ENCODE data around the gene RWDD2A. TPM values are rescaled to one million over a fixed set of nuclear protein-coding genes. Genes with fewer than 3 reads are reported as not detected.

The RWDD2A gene
- total and polyA plus RNA-seq, 2 donors (not counting 1 experiment from before 2014, with no cell fraction given) = 4.6 to 6.9 TPM

- H3K4me1 ChIP-seq (ENCODE audit: control insufficient read depth, extremely low read depth, insufficient read depth, low read length) = peaks cover 2% of the 10 kb centered on the region
- H3K4me2 ChIP-seq (ENCODE audit: extremely low read depth, insufficient read depth, low read length) = no peak overlapping the region
- no peak overlapping the region for H2AFZ ChIP-seq (ENCODE audit: low read length)
- H3K36me3 ChIP-seq (ENCODE audit: control insufficient read depth, insufficient read depth, low read length) = no peaks in the 10 kb centered on the region
- H3K79me2 ChIP-seq (ENCODE audit: control insufficient read depth, insufficient read depth, low read length) = no peaks in the 10 kb centered on the region
- no peaks in the 10 kb centered on the region for H4K20me1 ChIP-seq (ENCODE audit: control insufficient read depth, extremely low read depth, insufficient read depth, low read length)
- H3K9me3 ChIP-seq (ENCODE audit: control insufficient read depth, insufficient read depth, low read depth, low read length) = no peaks in the 10 kb centered on the region
- TF ChIP-seq EZH2 (IDR thresholded peaks at IDR 0.05; ENCODE audit: low read length, missing control alignments) (no peak), CTCF (conservative IDR thresholded peaks at IDR 0.05 in 1 of 2, IDR thresholded peaks at IDR 0.05 in 1 of 2; ENCODE audit: low read depth in 1 of 2, low read length in 2 of 2) (peak; percentile 90 to 92)
- H3K27me3 ChIP-seq (ENCODE audit: control insufficient read depth, insufficient read depth, low read length) = no peaks in the 10 kb centered on the region
- H3K4me3 ChIP-seq (replicated peaks in 1 of 4; ENCODE audit: control extremely low read depth in 1 of 4, insufficient read depth in 1 of 4, low read depth in 3 of 4, low read length in 4 of 4) = no peak overlapping the region
- H3K27ac ChIP-seq (ENCODE audit: insufficient read depth, low read length) = peak overlapping the region; percentile 19
- no peak overlapping the region for H3K9ac ChIP-seq (ENCODE audit: insufficient read depth, low read length)
- DNase-seq (ENCODE audit: low read depth in 2 of 2) = peak; percentile 81 to 83
Measured at GRCh38 chr6:83215131-83216047, 22.2 kb downstream of the RWDD2A start.

- Histone ChIP-seq H3K9ac (ENCODE audit: insufficient read depth, low read length) (no peak overlapping the region), H3K79me2 (ENCODE audit: control insufficient read depth, insufficient read depth, low read length) (no peaks in the 10 kb centered on the region), H3K27ac (ENCODE audit: insufficient read depth, low read length) (no peak overlapping the region), H2AFZ (ENCODE audit: low read length) (no peak overlapping the region), H3K27me3 (ENCODE audit: control insufficient read depth, insufficient read depth, low read length) (no peaks in the 10 kb centered on the region), H3K36me3 (ENCODE audit: control insufficient read depth, insufficient read depth, low read length) (no peaks in the 10 kb centered on the region), H3K4me3 (replicated peaks in 1 of 4; ENCODE audit: control extremely low read depth in 1 of 4, insufficient read depth in 1 of 4, low read depth in 3 of 4, low read length in 4 of 4) (no peak overlapping the region), H3K9me3 (ENCODE audit: control insufficient read depth, insufficient read depth, low read depth, low read length) (no peaks in the 10 kb centered on the region), H4K20me1 (ENCODE audit: control insufficient read depth, extremely low read depth, insufficient read depth, low read length) (no peaks in the 10 kb centered on the region), H3K4me2 (ENCODE audit: extremely low read depth, insufficient read depth, low read length) (no peak overlapping the region), H3K4me1 (ENCODE audit: control insufficient read depth, extremely low read depth, insufficient read depth, low read length) (peaks cover 2% of the 10 kb centered on the region)
- DNase-seq (ENCODE audit: low read depth in 2 of 2) = peak in 1 of 2 donors; percentile 36
- TF ChIP-seq EZH2 (IDR thresholded peaks at IDR 0.05; ENCODE audit: low read length, missing control alignments) (no peak), CTCF (conservative IDR thresholded peaks at IDR 0.05 in 1 of 2, IDR thresholded peaks at IDR 0.05 in 1 of 2; ENCODE audit: low read depth in 1 of 2, low read length in 2 of 2) (no peak)
Measured at GRCh38 chr6:83216806-83217205, 23.6 kb downstream of the RWDD2A start.

- no peaks in the 10 kb centered on the region for H4K20me1 ChIP-seq (ENCODE audit: control insufficient read depth, extremely low read depth, insufficient read depth, low read length)
- H3K4me1 ChIP-seq (ENCODE audit: control insufficient read depth, extremely low read depth, insufficient read depth, low read length) = peaks cover 2% of the 10 kb centered on the region
- no peaks in the 10 kb centered on the region for H3K27me3 ChIP-seq (ENCODE audit: control insufficient read depth, insufficient read depth, low read length)
- H3K27ac ChIP-seq (ENCODE audit: insufficient read depth, low read length) = no peak overlapping the region
- H3K4me3 ChIP-seq (replicated peaks in 1 of 4; ENCODE audit: control extremely low read depth in 1 of 4, insufficient read depth in 1 of 4, low read depth in 3 of 4, low read length in 4 of 4) = no peak overlapping the region
- TF ChIP-seq CTCF (conservative IDR thresholded peaks at IDR 0.05 in 1 of 2, IDR thresholded peaks at IDR 0.05 in 1 of 2; ENCODE audit: low read depth in 1 of 2, low read length in 2 of 2) = no peak
- H3K9ac ChIP-seq (ENCODE audit: insufficient read depth, low read length) = no peak overlapping the region
- H3K79me2 ChIP-seq (ENCODE audit: control insufficient read depth, insufficient read depth, low read length) = no peaks in the 10 kb centered on the region
- no peaks in the 10 kb centered on the region for H3K36me3 ChIP-seq (ENCODE audit: control insufficient read depth, insufficient read depth, low read length)
- H3K9me3 ChIP-seq (ENCODE audit: control insufficient read depth, insufficient read depth, low read depth, low read length) = no peaks in the 10 kb centered on the region
- no peak overlapping the region for H3K4me2 ChIP-seq (ENCODE audit: extremely low read depth, insufficient read depth, low read length)
- H2AFZ ChIP-seq (ENCODE audit: low read length) = no peak overlapping the region
- DNase-seq (ENCODE audit: low read depth in 2 of 2) = no peak
Measured at GRCh38 chr6:83218646-83219045, 25.5 kb downstream of the RWDD2A start.
